GM21619 (cell line): Measurements from ENCODE around the gene ARMC8.
A peak's percentile ranks its signal among the peaks of the same experiment; 100 is the strongest.

ENCODE experiments used
- ATAC-seq: cut with Tn5 transposase; IDR thresholded peaks from one replicate; pipeline ENCODE4 v1.9.1; 2021; ENCODE audit not compliant: unreplicated experiment

ARMC8 gene

GRCh38 chr3:138241676-138242075 lies 54.6 kb downstream of the ARMC8 start:
- ATAC-seq, result no peak

DNA sequence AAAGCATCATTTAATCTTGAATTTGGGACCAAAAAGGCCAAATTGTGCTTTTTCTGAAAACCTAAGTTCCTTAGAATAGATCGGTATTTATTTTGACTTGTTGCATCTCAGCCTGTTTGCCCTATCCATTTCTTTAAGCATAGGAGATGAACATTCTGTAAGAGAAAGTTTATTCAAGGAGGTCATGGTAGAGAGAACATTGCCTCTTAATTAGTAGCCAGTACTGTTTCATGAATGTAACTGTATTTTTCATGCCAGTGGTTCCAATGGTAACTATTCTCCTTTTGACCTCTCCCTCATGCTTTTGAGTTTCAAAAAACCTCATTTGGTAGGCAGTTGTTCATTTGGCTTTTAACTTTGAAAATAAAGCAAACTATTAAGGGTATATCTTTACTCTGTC lies 55.4 kb downstream of the ARMC8 start:
- ATAC-seq, result no peak

DNA sequence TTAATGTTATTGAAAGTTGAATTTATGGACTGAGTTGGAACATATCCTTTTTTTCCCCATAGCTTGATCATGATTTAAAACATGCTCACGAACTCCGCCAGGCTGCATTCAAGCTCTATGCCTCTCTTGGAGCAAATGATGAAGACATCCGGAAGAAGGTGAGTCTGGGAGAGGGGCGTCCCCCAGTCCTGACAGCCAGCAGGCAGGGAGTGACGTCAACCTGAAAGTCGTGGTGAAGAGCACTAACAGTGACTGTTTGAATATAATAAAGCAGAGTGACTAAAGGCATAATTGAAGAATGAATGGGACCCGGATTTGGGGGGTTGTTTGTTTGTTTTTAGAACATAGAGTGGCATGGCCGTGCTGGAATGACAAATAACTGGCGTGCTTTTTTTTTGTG lies 57.9 kb downstream of the ARMC8 start:
- no peak for ATAC-seq

GRCh38 chr3:138249636-138250035 lies 62.5 kb downstream of the ARMC8 start:
- no peak for ATAC-seq

DNA sequence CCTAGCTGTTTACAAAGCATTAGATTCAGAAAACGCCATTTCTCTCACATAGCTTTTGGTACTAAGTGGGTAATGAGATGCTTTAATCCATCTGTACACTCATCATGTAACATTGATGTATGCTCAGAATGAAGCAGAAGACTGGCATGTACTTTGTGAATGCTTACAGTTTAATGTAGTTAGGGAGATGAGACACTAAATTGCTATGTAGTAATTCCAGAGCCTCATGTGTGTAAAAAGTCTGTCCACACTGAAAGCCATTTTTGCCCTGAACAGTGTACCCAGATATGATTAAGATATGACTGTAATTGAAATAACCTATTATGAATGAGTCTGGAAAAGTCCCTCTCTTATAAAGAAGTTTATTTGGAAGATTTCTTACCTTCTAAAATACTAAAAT lies 66.5 kb downstream of the ARMC8 start:
- ATAC-seq, result no peak

DNA sequence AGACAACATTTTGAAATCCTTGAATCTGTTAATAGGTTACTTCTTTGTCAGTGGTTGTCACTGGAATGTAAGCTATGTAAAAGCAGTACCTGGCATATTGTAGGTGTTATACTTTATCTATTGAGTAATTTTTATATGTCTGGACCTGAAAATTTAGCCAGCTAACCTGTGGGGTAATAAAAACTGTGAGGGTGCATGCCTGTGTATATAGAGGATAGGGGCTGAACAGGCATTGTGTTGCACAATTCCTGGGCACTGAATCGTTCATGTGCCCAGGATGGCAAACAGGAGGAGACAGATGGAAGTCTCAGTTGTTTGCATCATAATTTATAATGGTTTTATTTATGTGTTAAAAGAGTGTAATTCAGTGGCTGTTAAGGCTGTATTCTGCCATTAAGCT lies 67.1 kb downstream of the ARMC8 start:
- ATAC-seq, result no peak

- no peak for ATAC-seq
Observed at GRCh38 chr3:138256022-138256421, 68.9 kb downstream of the ARMC8 start.

DNA sequence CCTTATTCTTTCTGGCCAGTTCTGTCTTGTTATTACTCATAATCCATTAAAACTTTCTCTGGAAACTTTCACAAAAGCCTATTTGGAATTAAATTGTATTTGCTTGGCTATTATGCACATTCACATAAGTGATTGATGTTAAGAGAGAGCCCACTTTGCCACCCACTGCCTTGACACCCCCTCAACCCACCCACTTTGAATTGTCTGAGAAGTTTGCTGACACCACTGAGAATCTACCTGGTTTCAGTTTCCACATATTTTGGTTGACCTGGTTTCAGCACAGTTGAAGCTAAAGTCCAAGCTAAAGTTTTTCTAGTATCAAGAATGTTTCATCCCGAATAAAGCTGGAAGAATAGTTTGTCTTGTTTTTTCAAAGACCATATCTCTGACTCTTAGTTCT lies 70.9 kb downstream of the ARMC8 start:
- no peak for ATAC-seq

GRCh38 chr3:138259126-138259525 lies 72.0 kb downstream of the ARMC8 start:
- no peak for ATAC-seq

- no peak for ATAC-seq
Observed at GRCh38 chr3:138260611-138261010, 73.5 kb downstream of the ARMC8 start.

- ATAC-seq, result no peak
Observed at GRCh38 chr3:138263104-138263503, 76.0 kb downstream of the ARMC8 start.

DNA sequence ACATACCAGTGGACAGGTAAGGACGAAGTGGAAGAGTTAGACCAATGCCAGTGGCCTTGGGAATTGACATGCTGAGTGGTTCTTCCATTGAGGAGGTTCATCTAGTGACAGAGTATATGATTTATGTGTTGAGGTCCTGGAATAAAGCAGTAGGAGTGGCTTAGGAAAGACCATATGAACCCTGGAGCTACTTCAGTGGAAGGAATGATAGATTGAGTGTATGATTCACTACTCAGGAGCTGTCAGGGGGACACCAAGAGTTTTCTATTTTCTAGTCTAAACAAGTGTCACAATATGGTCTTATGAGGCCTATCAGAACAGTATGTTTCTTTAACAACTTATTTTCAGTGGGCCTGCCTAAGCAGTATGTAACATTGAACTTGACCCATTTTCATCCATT lies 78.6 kb downstream of the ARMC8 start:
- no peak for ATAC-seq

DNA sequence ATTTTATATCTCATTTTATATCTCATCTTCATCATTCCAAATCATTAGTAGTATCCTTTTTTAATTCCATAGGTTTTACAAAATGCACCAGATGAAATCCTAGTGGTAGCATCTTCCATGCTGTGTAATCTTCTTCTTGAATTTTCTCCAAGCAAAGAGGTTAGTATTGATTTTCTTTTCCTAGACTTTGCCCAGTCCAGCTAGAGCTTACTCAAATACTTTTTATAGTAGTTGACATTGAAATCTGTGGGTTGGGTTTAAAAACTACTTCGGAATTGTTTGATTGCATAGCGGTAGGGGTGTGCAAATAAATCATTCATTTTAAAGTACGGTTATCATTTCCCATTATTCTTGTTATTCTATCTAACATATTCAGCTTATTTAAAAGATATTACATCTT lies 80.0 kb downstream of the ARMC8 start:
- ATAC-seq, result no peak

DNA sequence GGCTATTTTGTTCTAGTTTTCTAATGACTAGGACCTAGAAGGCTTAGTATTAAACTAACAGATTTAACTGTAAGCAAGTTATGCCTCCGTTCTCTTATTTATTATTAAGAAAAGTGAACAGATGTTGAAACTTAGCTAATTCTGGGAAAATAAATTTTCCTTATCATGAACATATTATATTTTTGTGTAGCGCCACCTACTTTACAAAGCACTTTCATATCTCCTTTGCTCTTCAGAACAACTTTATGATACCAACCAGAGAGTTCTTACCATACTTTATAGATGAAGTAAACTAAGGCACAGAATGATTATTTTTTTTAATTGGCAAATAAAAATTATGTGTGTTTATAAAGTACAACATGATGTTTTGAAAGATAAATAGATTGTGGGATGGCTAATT lies 83.1 kb downstream of the ARMC8 start:
- ATAC-seq, result no peak

DNA sequence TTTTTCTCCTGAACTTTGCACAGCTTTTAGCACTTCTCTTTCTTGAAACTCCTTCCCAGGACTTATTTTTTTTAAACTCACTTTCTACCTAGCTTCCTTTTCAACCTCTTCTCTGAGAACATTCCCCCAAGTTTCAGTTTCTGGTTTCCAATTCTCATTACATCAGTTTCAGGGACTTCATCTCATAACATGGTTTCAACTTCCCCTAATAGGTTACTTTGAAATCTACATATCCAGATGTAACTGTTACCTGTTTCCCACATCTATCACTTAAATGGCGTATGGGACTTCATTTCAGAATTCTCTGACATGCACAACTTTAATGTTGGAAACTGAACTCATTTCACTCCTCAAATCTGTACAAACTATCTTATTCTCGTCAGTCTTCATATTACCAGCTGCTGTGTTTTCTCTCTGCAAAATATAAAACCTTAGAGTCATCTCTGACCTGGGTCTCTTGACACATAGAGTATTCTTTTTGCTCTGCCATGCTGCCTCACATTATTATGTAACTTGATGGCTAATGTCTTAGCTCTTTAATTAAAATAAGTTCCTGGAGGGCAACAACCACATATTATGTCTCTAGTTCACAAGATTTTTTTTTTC lies 84.2 kb downstream of the ARMC8 start:
- peak; percentile 80 for ATAC-seq

DNA sequence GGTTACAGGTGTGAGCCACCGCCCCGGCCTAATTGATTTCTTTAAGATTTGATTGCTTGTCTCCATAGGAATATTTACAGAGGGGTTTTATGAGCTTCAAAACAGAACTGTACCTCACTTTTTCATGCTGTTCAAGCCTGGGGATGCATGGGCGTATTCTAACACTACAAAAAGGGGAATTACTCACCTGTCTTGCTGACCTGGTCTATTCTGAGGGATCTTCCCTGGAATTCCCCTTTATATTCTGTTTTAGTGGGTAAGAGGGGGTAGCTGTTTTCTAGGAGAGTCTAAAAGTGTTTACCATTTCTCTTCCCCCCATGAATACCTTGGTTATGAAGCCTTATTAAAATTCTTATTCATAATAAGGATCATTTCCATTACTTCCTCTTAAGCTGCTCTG lies 94.5 kb downstream of the ARMC8 start:
- ATAC-seq, result no peak

DNA sequence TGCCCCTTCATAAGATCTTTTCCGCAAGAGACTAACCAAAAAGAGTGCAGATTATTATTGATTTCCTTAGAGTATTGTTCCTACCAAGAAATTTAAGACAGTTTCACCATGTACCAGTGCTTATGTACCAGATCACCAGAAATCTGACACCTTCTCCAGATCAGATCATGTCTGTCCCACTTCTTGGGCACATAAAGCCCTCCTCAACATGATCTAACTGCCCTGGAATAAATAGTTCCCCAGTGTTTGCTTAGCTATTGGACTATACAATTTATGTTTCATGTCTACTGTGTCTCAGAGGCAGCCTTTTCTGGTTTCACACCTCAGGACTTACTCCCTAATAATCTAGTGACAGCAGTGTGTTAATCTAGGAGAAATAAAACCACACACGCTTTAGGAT lies 95.7 kb downstream of the ARMC8 start:
- ATAC-seq, result no peak

GRCh38 chr3:138284079-138284478 lies 97.0 kb downstream of the ARMC8 start:
- ATAC-seq, result no peak

- ATAC-seq, result no peak
Observed at GRCh38 chr3:138284957-138285477, 97.9 kb downstream of the ARMC8 start.

DNA sequence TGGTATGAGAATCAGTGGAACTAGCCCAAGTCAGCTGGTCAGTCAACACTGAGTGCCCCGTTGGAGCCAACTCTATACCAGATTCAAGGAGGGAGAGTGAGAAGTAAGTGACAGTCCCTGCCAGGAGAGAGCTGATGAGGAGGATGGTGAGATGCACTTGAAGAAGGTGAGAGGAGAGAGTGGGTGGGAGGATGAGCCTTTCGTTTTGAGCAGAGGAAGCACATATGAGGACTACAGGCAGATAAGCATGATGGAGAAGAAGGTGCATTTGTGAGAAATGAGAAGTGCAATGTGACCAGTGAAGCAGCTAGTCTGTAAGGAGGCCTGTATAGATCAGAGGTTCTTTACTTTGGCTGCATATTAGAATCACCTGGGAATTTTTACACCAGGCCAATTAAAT lies 102.2 kb downstream of the ARMC8 start:
- no peak for ATAC-seq

DNA sequence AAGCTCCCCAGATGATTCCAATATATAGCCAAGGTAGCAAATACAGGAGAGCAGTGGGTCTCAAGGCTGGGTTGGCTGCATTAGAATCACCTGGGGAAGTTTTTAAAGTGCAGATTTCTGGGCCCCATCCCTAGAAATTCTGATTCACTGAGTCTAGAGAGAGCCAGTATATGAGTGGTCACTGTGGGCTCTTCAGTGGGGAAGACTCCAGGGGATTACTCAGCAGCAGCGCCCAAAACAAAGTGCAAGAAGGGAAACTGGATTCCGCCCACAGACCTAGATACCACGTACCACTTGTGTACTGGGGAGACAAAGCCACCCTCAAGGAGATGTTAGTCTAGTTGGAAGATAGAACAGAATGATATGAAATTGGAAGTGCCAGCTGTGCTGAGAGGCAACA lies 102.6 kb downstream of the ARMC8 start:
- no peak for ATAC-seq

GRCh38 chr3:138296639-138297038 lies 109.5 kb downstream of the ARMC8 start:
- no peak for ATAC-seq

- ATAC-seq, result no peak
Observed at GRCh38 chr3:138297059-138297607, 110.0 kb downstream of the ARMC8 start.
